ENCODE measurements around the gene OR52R1.

DNA sequence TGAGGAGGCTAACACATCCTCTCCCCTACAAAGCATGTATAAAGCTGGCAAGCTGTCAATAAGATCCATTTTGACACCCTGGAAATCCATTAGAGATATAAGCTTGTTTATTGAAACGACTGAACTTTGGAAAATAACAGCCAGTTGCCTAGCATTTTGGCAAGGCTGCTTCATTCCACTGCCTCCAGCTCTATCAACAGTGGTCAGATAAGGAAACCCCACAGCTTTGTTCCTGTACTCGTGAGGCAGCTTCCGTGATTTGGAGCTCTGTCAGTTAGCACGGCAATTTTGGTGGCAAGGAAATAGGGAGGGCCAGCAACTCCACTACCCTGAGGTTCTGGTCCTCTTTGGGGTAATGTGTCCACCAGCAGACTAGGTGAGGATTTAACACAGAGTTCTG lies 46.9 kb upstream of the OR52R1 start:
- TF ChIP-seq EZH2 (IDR thresholded peaks at IDR 0.05) (no peak), POLR2AphosphoS5 (IDR thresholded peaks at IDR 0.05; ENCODE audit: borderline replicate concordance, low read depth, low read length) (no peak), FOXP2 (optimal IDR thresholded peaks at IDR 0.05; ENCODE audit: control extremely low read depth, extremely low read length, insufficient read depth) (no peak)
